ENCODE measurements around the gene ADIPOQ. TPM values are rescaled to one million over a fixed set of nuclear protein-coding genes. Genes with fewer than 3 reads are reported as not detected.
A peak's percentile ranks its signal among the peaks of the same experiment; 100 is the strongest.

The ADIPOQ gene
- total RNA-seq, 4 donors from 2014 or later: 0.38 to 5.8 (median 0.61) TPM

DNA sequence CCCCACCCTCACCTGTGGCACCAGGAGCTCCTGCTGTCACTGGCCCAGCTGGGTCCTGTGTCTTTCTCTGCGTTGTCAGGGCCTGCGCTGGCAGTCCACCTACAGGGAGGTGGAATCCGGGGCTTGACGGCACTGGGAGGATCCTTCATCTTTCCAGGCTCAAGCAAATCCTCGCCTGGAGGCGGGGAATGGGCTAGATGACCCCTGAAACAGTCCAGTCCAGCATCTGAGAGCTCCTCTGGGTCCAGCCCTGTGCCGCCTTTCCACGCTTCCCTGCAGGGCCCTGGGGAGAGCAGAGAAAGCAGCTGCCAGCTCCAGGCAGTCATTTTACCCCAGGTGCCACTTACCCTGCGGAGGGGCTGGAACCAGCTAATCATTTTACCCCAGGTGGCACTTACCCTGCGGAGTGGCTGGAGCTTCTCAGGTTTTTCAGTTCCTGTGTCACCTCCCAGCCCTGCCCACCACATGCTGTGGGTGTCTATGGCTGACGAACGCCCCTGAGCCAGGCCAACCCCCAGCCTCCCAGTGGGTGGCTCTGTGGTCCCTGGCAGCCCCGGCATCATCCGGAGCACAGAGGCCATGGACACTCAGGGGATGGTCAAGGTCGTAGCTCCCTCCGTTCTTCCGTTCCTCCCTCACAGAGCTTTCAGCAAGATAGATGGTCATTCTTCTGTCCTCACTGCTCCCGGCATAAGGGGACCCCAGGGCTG is 17.9 kb upstream of the ADIPOQ start:
- DNase-seq: peak in 1 of 3 donors; percentile 45
- H3K9me3 ChIP-seq: no peaks in the 10 kb centered on the region
- H3K27ac ChIP-seq: no peak overlapping the region
- H3K36me3 ChIP-seq: no peaks in the 10 kb centered on the region
- H3K4me1 ChIP-seq: peaks cover 0 to 14% (median 11%) of the 10 kb centered on the region in 4 donors
- H3K4me3 ChIP-seq: no peak overlapping the region
- peaks cover 0 to 13% of the 10 kb centered on the region in 2 donors for H3K27me3 ChIP-seq
- TF ChIP-seq, protein P1, sequence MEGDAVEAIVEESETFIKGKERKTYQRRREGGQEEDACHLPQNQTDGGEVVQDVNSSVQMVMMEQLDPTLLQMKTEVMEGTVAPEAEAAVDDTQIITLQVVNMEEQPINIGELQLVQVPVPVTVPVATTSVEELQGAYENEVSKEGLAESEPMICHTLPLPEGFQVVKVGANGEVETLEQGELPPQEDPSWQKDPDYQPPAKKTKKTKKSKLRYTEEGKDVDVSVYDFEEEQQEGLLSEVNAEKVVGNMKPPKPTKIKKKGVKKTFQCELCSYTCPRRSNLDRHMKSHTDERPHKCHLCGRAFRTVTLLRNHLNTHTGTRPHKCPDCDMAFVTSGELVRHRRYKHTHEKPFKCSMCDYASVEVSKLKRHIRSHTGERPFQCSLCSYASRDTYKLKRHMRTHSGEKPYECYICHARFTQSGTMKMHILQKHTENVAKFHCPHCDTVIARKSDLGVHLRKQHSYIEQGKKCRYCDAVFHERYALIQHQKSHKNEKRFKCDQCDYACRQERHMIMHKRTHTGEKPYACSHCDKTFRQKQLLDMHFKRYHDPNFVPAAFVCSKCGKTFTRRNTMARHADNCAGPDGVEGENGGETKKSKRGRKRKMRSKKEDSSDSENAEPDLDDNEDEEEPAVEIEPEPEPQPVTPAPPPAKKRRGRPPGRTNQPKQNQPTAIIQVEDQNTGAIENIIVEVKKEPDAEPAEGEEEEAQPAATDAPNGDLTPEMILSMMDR (IDR thresholded peaks at IDR 0.05): no peak
- no peak for TF ChIP-seq POLR2A (IDR thresholded peaks at IDR 0.05)

DNA sequence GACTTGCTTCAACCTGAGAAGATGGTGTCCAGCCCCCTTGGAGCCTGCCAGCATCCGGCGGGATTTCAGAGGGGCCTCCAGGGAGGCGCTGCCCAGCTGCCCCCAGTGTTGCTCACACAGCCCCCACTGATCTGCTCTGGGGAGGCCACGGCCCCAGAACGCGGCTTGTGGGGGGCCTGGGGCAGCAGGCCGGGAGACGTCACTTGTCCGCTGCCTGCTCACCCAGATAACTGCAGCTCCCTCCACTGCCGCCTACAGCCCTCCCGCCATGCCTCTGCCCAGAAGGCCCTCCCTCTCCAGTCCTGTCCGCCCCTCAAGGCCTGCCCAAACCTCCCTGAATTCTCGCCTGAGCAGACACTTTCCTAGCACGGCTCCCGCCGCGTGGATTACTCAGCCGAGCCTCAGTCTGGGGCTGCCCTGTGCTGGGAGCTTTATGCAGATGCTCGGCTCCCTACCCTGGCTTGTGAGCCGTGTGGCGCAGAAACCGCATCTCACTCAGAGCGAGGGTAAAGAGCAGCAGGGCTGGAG is 17.2 kb upstream of the ADIPOQ start:
- H3K9me3 ChIP-seq: no peaks in the 10 kb centered on the region
- TF ChIP-seq POLR2A (IDR thresholded peaks at IDR 0.05): no peak
- TF ChIP-seq, protein P1 (IDR thresholded peaks at IDR 0.05): no peak
- peaks cover 0 to 14% (median 11%) of the 10 kb centered on the region in 4 donors for H3K4me1 ChIP-seq
- H3K4me3 ChIP-seq: no peak overlapping the region
- H3K36me3 ChIP-seq: no peaks in the 10 kb centered on the region
- DNase-seq: peak in 1 of 3 donors; percentile 46
- no peak overlapping the region for H3K27ac ChIP-seq
- peaks cover 0 to 21% of the 10 kb centered on the region in 2 donors for H3K27me3 ChIP-seq

DNA sequence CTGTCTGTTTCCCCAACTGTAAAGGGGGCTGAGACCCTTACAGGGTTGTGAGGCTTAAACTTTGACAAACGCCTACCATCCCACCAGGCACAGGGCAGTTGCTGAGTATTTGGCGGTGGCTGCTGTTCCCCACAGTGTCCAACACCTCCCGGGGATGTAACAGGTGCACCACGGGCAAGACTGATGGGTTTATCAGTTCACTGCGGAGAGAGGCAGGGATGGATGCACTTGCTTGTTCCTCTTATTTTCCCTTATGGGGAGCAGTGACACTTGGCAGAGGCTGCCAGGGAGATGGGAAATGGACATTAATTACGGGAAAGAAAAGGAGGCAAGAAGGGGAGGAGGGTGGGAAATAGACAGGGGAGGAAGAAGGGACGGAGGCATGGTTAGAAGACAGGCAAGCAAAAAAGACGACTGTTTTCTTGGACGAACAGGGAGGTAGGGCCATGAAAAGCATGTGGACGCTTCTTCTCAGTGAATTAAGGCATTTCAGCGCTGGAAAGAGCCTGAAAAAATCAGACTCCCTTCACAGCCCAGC is 16.6 kb upstream of the ADIPOQ start:
- H3K27me3 ChIP-seq: peaks cover 0 to 21% of the 10 kb centered on the region in 2 donors
- H3K4me3 ChIP-seq: no peak overlapping the region
- TF ChIP-seq, protein P1 (IDR thresholded peaks at IDR 0.05): no peak
- TF ChIP-seq POLR2A (IDR thresholded peaks at IDR 0.05): no peak
- H3K36me3 ChIP-seq: no peaks in the 10 kb centered on the region
- H3K9me3 ChIP-seq: no peaks in the 10 kb centered on the region
- peaks cover 0 to 14% (median 11%) of the 10 kb centered on the region in 4 donors for H3K4me1 ChIP-seq
- H3K27ac ChIP-seq: no peak overlapping the region
- peak in 1 of 3 donors; percentile 42 for DNase-seq

DNA sequence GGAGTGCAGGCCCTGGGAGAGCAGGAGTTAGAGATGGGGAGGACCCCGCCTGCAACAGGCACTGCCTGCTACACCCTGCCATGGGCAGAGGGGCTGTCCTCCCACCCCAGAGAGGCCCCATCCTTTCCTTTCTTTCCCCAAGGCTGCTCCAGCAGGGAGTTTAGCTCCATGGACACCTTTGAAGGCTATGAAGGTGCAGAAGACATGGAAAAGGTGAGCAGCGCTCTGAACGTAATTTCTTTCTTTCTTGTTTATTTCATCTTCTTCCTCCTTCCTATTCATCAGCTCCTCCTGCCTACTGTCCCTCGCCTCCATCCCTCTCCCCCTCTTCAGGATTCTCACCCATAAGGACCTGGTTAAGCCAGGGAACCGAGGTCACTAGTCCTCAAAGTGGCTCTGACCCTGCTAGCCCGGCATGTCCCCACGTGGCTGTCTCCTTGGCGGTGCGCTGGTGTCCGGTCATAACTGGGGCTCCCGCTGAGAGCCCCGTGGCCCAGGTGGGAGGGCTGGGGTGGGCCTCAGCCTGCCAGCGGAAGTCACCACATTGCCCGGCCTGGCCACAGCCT is 16.0 kb upstream of the ADIPOQ start:
- Histone ChIP-seq H3K4me1 (peaks cover 0 to 14% (median 11%) of the 10 kb centered on the region in 4 donors), H3K27me3 (peaks cover 0 to 21% of the 10 kb centered on the region in 2 donors), H3K9me3 (no peaks in the 10 kb centered on the region), H3K36me3 (no peaks in the 10 kb centered on the region), H3K27ac (peak overlapping the region in 1 of 4 donors; percentile 73), H3K4me3 (peak overlapping the region; percentile 57 to 73 (median 66))
- peak in 2 of 3 donors; percentile 33 to 51 for DNase-seq
- TF ChIP-seq POLR2A (IDR thresholded peaks at IDR 0.05): no peak
- TF ChIP-seq, protein P1 (IDR thresholded peaks at IDR 0.05): no peak

DNA sequence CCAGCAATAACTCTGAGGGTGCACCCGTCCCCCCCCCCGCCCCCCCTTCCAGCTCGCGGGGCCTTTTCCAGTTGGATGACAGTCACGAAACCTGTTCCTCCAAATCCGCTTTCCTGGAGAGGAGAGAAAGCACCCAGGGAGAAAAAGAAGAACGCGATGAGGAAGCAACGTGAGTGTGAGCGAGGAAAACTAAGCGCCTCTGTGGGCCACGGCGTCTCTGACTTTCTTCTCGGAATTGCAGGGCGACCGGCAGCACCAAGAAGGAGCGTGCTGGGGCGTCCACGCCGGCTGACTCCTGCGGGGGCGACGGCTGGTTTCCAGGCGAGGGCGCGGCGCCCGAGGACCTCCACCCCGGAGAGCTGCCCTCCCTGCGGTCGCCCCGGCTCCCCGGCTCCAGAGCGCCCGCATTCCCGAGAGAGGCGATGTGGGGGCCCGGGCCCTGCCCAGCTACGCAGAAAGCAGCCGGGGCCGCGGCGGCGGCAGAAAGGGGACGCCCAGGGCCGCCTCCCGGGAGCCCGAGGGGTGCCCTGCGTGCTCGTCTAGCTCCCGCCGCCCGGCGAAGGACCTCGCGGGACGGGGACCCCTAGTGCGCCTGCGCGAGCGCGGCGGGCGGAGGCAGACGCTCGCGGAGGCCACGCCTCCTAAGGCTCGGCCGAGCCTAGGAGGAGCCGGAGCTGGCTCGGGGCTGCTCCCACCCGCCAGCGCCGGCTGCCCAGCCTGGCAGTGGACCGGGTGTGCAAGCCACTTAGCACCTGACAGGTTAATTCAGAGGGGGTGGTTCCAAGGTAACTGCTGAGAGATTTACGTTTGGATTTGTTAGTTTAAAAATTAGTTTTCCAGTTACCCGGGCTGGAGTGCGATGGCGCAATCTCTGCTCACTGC is 15.3 kb upstream of the ADIPOQ start:
- no peaks in the 10 kb centered on the region for H3K36me3 ChIP-seq
- H3K9me3 ChIP-seq: no peaks in the 10 kb centered on the region
- peak; percentile 74 to 88 (median 85) for DNase-seq
- no peak for TF ChIP-seq POLR2A (IDR thresholded peaks at IDR 0.05)
- TF ChIP-seq, protein P1 (IDR thresholded peaks at IDR 0.05): no peak
- H3K27ac ChIP-seq: peak overlapping the region in 1 of 4 donors; percentile 73
- H3K4me1 ChIP-seq: peaks cover 0 to 14% (median 11%) of the 10 kb centered on the region in 4 donors
- H3K27me3 ChIP-seq: peaks cover 0 to 21% of the 10 kb centered on the region in 2 donors
- H3K4me3 ChIP-seq: peak overlapping the region; percentile 57 to 73 (median 66)

All from Peyer's patch (tissue), 4 donors.